Hepatocyte (in vitro differentiated cells): ENCODE results near the gene AFAP1. TPM values are rescaled to one million over a fixed set of nuclear protein-coding genes. Genes with fewer than 3 reads are reported as not detected.

ENCODE experiments used
- DNase-seq: peaks from one replicate; pipeline ENCODE4 v3.0.0-alpha.2; 2016; ENCODE audit warnings: low spot score
- H2AFZ ChIP-seq: fragments of 200-600 bp; sonication (generic); 2 replicates; pipeline ENCODE4 v1.6.0; 2016; ENCODE audit warnings: antibody characterized with exemption, mild to moderate bottlenecking
- H3K27ac ChIP-seq: fragments of 200-600 bp; sonication (generic); 2 replicates; pipeline ENCODE4 v1.5.1; 2016; ENCODE audit warnings: mild to moderate bottlenecking
- H3K27me3 ChIP-seq: fragments of 200-600 bp; sonication (generic); 2 replicates; pipeline ENCODE4 v1.6.1; 2016
- H3K36me3 ChIP-seq: fragments of 200-600 bp; sonication (generic); replicated peaks from 2 replicates; pipeline ENCODE4 v1.5.1; 2016; ENCODE audit warnings: low read depth; ENCODE audit not compliant: insufficient read depth
- H3K4me1 ChIP-seq: fragments of 200-600 bp; sonication (generic); 2 replicates; pipeline ENCODE4 v1.5.1; 2016; ENCODE audit warnings: mild to moderate bottlenecking, moderate library complexity; ENCODE audit not compliant: insufficient read depth
- H3K4me2 ChIP-seq: fragments of 200-600 bp; sonication (generic); 2 replicates; pipeline ENCODE4 v1.6.0; 2016
- H3K4me3 ChIP-seq: fragments of 200-600 bp; sonication (generic); 2 replicates; pipeline ENCODE4 v1.5.1; 2016; ENCODE audit warnings: mild to moderate bottlenecking
- H3K79me2 ChIP-seq: fragments of 200-600 bp; sonication (generic); 2 replicates; pipeline ENCODE4 v1.6.0; 2017; ENCODE audit warnings: mild to moderate bottlenecking
- H3K9me2 ChIP-seq: fragments of 200-600 bp; sonication (generic); replicated peaks from 2 replicates; pipeline ENCODE4 v1.6.0; 2017; ENCODE audit warnings: mild to moderate bottlenecking; ENCODE audit not compliant: insufficient read depth
- H3K9me3 ChIP-seq: fragments of 200-600 bp; sonication (generic); 2 replicates; pipeline ENCODE4 v1.5.1; 2016; ENCODE audit warnings: low read depth, mild to moderate bottlenecking
- H4K20me1 ChIP-seq: fragments of 200-600 bp; sonication (generic); 2 replicates; pipeline ENCODE4 v1.6.0; 2016; ENCODE audit warnings: mild to moderate bottlenecking; ENCODE audit not compliant: insufficient read depth, poor library complexity, severe bottlenecking
- CTCF ChIP-seq: fragments of 200-600 bp; sonication (generic); IDR thresholded peaks from 2 replicates; pipeline ENCODE4 v1.5.1; 2016; ENCODE audit warnings: antibody characterized with exemption, mild to moderate bottlenecking; ENCODE audit not compliant: poor library complexity
- EZH2 ChIP-seq: fragments of 200-600 bp; sonication (generic); IDR thresholded peaks from 2 replicates; pipeline ENCODE4 v1.6.1; 2016; ENCODE audit warnings: antibody characterized with exemption, mild to moderate bottlenecking, borderline replicate concordance
- EZH2phosphoT487 ChIP-seq: fragments of 200-600 bp; sonication (generic); IDR thresholded peaks from one replicate; pipeline ENCODE4 v1.6.1; 2018; ENCODE audit warnings: antibody characterized with exemption, mild to moderate bottlenecking, low read depth, moderate library complexity; ENCODE audit not compliant: unreplicated experiment, severe bottlenecking
- WGBS: methylation state at CpG from one replicate; pipeline ENCODE4 v1.1.6; 2016; ENCODE audit warnings: low lambda C conversion rate; ENCODE audit errors: missing lambda C conversion rate; 5-methylcytosine and 5-hydroxymethylcytosine counted together
- polyA plus RNA-seq: library from polyadenylated mRNA; unstranded; fragments of >200 nt; fragmentation: Nextera tagmentation; extraction: Ambion mirVana; gene quantifications from 2 replicates; pipeline ENCODE4 v1.2.1, GENCODE V29; 2016
- total RNA-seq: library from RNA; depleted of rRNA; stranded (reverse); fragments of >200 nt; gene quantifications from 2 replicates; pipeline ENCODE4 v1.2.3, GENCODE V29; 2014

AFAP1 gene
- total and polyA plus RNA-seq, 2 experiments from 2014 or later: 9.3 to 16.2 TPM

GRCh38 chr4:7767966-7768365 is 171.7 kb downstream of the AFAP1 start:
- H2AFZ ChIP-seq: no peak overlapping the region
- no peak overlapping the region for H3K4me2 ChIP-seq
- no peaks in the 10 kb centered on the region for H3K36me3 ChIP-seq
- H3K9me3 ChIP-seq: no peaks in the 10 kb centered on the region
- H3K27me3 ChIP-seq: no peaks in the 10 kb centered on the region
- H3K27ac ChIP-seq: no peak overlapping the region
- H4K20me1 ChIP-seq: no peaks in the 10 kb centered on the region
- 91% methylated on average over 13 of the region's 13 CpGs for WGBS
- no peaks in the 10 kb centered on the region for H3K9me2 ChIP-seq
- H3K4me1 ChIP-seq: no peaks in the 10 kb centered on the region
- DNase-seq: no peak
- TF ChIP-seq EZH2phosphoT487 (no peak), CTCF (no peak), EZH2 (no peak)
- no peak overlapping the region for H3K4me3 ChIP-seq
- no peaks in the 10 kb centered on the region for H3K79me2 ChIP-seq

- Histone ChIP-seq H3K4me1 (no peaks in the 10 kb centered on the region), H3K27me3 (no peaks in the 10 kb centered on the region), H3K27ac (no peak overlapping the region), H3K79me2 (no peaks in the 10 kb centered on the region), H3K36me3 (no peaks in the 10 kb centered on the region), H4K20me1 (no peaks in the 10 kb centered on the region), H3K9me2 (no peaks in the 10 kb centered on the region), H3K4me2 (no peak overlapping the region), H3K9me3 (no peaks in the 10 kb centered on the region), H3K4me3 (no peak overlapping the region), H2AFZ (no peak overlapping the region)
- no peak for DNase-seq
- TF ChIP-seq EZH2 (no peak), CTCF (no peak), EZH2phosphoT487 (no peak)
- 93% methylated on average over 9 of the region's 9 CpGs for WGBS
These were observed 172.1 kb downstream of the AFAP1 start for GRCh38 chr4:7767526-7767925.

DNA sequence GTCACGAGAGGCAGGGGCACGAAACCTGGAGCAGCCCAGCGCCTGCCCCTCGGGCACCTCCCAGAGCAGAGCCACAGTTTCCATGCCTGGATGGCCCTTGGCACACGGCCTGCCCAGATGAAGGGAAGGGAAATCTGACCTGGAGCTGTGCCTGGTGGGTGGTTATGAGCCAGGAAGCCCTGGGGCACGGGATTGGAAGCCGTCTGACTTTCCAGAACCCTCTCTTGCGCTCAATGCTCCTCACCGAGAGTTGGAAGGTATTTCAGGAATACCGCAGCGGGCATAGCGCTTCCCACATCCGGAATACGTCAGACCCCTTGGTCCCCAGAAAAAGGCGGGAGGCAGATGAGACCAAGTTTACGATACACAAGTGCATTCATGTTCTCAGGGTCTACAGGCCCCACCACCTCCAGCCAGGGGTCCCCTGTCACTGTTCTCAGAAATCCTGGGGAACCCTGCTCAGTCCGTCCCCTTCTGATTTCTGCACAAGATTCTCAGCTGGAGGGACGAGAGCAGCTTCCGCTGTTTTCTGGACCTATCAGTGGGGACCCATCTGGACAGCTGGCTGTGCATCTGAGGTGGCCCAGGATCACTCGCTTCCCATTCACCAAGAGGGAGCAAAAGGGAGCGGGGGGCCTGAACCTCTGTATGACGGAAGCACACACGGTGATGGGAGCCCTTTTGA is 172.9 kb downstream of the AFAP1 start:
- Histone ChIP-seq H3K36me3 (no peaks in the 10 kb centered on the region), H3K9me2 (no peaks in the 10 kb centered on the region), H3K4me2 (no peak overlapping the region), H3K9me3 (no peaks in the 10 kb centered on the region), H4K20me1 (no peaks in the 10 kb centered on the region), H3K79me2 (no peaks in the 10 kb centered on the region), H3K27me3 (no peaks in the 10 kb centered on the region), H3K4me1 (no peaks in the 10 kb centered on the region), H2AFZ (no peak overlapping the region), H3K27ac (no peak overlapping the region), H3K4me3 (no peak overlapping the region)
- no peak for DNase-seq
- TF ChIP-seq EZH2 (no peak), EZH2phosphoT487 (no peak), CTCF (no peak)
- 97% methylated on average over 23 of the region's 23 CpGs for WGBS
